HepG2 (cell line): ENCODE data around the gene DLL3. TPM values are rescaled to one million over a fixed set of nuclear protein-coding genes. Genes with fewer than 3 reads are reported as not detected.
A peak's percentile ranks its signal among the peaks of the same experiment; 100 is the strongest.

ENCODE experiments used
- ATAC-seq: fragments of 200-7000 bp; cut with Tn5 transposase; 3 replicates; pipeline ENCODE4 v1.9.1; 2020; ENCODE audit warnings: mild to moderate bottlenecking, moderate library complexity
- BruUV-seq: library from RNA; stranded (reverse); fragments of 400-500 nt; replicated peaks from 2 replicates; lab custom pipeline; 2021; lab: Mats Ljungman, UMichigan
- CTCF ChIA-PET: fragments of 300-600 bp; formaldehyde crosslinking; extraction: SDS; loops from one replicate; lab custom pipeline; 2021; ENCODE audit warnings: low total read pairs, inconsistent platforms, low intra/inter-chr PET ratio; lab: Yijun Ruan, JAX
- POLR2A ChIA-PET: fragments of 350-600 bp; sonication (Branson Sonifier 250); formaldehyde crosslinking; loops from one replicate; lab custom pipeline; 2020; ENCODE audit warnings: antibody characterized with exemption, inconsistent platforms; lab: Yijun Ruan, JAX
- DNase-seq: peaks from one replicate; pipeline ENCODE4 v3.0.0-alpha.2; 2015; ENCODE audit warnings: low spot score
- FAIRE-seq: peaks from 3 replicates; lab custom pipeline; 2011; peaks lifted over from hg19 to GRCh38; lab: Jason Lieb, UNC
- H2AFZ ChIP-seq: one replicate; pipeline ENCODE4 v1.6.1; 2011; ENCODE audit warnings: low read length, inconsistent platforms
- H3K27ac ChIP-seq: fragments of 300-600 bp; 3 replicates; pipeline ENCODE4 v1.8.0; 2011; ENCODE audit warnings: mixed run types, mild to moderate bottlenecking, mixed read lengths, low read length, inconsistent platforms; ENCODE audit not compliant: insufficient read depth; ENCODE audit errors: extremely low read length
- H3K27me3 ChIP-seq, 2 experiments: fragments of 200-600 bp in 1 of 2; 2 replicates in 1 of 2; 3 replicates in 1 of 2; pipeline versions ENCODE4 v1.6.0 to v1.8.0; 2011; ENCODE audit warnings: low read length in 2 of 2, mild to moderate bottlenecking in 2 of 2, moderate library complexity in 2 of 2, inconsistent platforms in 1 of 2; ENCODE audit not compliant: insufficient read depth in 2 of 2, control insufficient read depth in 1 of 2
- H3K36me3 ChIP-seq, 2 experiments: fragments of 200-600 bp in 1 of 2; replicated peaks in 1 of 2; 2 replicates in 1 of 2; 3 replicates in 1 of 2; pipeline versions ENCODE4 v1.5.1 to v1.8.0; 2011; ENCODE audit warnings: low read length in 2 of 2, inconsistent platforms in 1 of 2; ENCODE audit not compliant: insufficient read depth in 2 of 2, control insufficient read depth in 1 of 2
- H3K4me1 ChIP-seq: 2 replicates; pipeline ENCODE4 v1.5.1; 2012; ENCODE audit warnings: low read length, inconsistent platforms; ENCODE audit not compliant: insufficient read depth
- H3K4me2 ChIP-seq: 2 replicates; pipeline ENCODE4 v1.6.0; 2011; ENCODE audit warnings: low read depth, low read length, inconsistent platforms
- H3K4me3 ChIP-seq, 3 experiments: fragments of 200-600 bp in 1 of 3; sonication (generic), shearing (Covaris generic) in 1 of 3; replicated peaks in 1 of 3; 2 replicates each; pipeline ENCODE4 v1.5.1; 2011 to 2016; ENCODE audit warnings: low read length in 3 of 3, inconsistent platforms in 2 of 3, low read depth in 2 of 3, mild to moderate bottlenecking in 2 of 3, control low read depth in 1 of 3, mixed read lengths in 1 of 3; ENCODE audit not compliant: insufficient read depth in 1 of 3
- H3K79me2 ChIP-seq: one replicate; pipeline ENCODE4 v1.6.1; 2011; ENCODE audit warnings: low read length, inconsistent platforms; ENCODE audit not compliant: insufficient read depth
- H3K9ac ChIP-seq: 2 replicates; pipeline ENCODE4 v1.6.0; 2011; ENCODE audit warnings: mild to moderate bottlenecking, low read depth, low read length, inconsistent platforms; ENCODE audit not compliant: insufficient read depth
- H3K9me3 ChIP-seq: 2 replicates; pipeline ENCODE4 v1.5.1; 2012; ENCODE audit warnings: mild to moderate bottlenecking, low read length
- H4K20me1 ChIP-seq: 2 replicates; pipeline ENCODE4 v1.6.0; 2011; ENCODE audit warnings: inconsistent platforms, mild to moderate bottlenecking, low read length, moderate library complexity; ENCODE audit not compliant: insufficient read depth
- ESRRA ChIP-seq: sonication (generic); formaldehyde crosslinking; IDR thresholded peaks from 2 replicates; pipeline ENCODE4 v1.5.1; 2020; ENCODE audit warnings: mild to moderate bottlenecking, low read depth, missing genetic modification reagents
- HOXD1 ChIP-seq: sonication (generic); formaldehyde crosslinking; IDR thresholded peaks from 2 replicates; pipeline ENCODE4 v1.5.0; 2020; ENCODE audit warnings: missing genetic modification reagents
- PHB2 ChIP-seq: fragments of 450-650 bp; IDR thresholded peaks from 2 replicates; pipeline ENCODE4 v1.6.1; 2018; ENCODE audit not compliant: partially characterized antibody
- SOX6 ChIP-seq, 2 experiments: fragments of 450-650 bp in 1 of 2; sonication (generic) in 1 of 2; formaldehyde crosslinking in 1 of 2; IDR thresholded peaks; 2 replicates each; pipeline versions ENCODE4 v1.4.0 to v1.6.1; 2017 to 2020; ENCODE audit warnings: antibody characterized with exemption in 1 of 2, mild to moderate bottlenecking in 1 of 2, missing genetic modification reagents in 1 of 2
- U2AF1 ChIP-seq: fragments of 200-400 bp; formaldehyde crosslinking; optimal IDR thresholded peaks from 2 replicates; pipeline ENCODE3; 2017; ENCODE audit warnings: mild to moderate bottlenecking, low read depth, low read length
- ZNF143 ChIP-seq: sonication (generic); formaldehyde crosslinking; IDR thresholded peaks from 2 replicates; pipeline ENCODE4 v1.4.0; 2020; ENCODE audit warnings: missing genetic modification reagents
- ZNF224 ChIP-seq: sonication (generic); formaldehyde crosslinking; IDR thresholded peaks from 2 replicates; pipeline ENCODE4 v1.5.0; 2020; ENCODE audit warnings: mild to moderate bottlenecking, missing genetic modification reagents
- ZNF234 ChIP-seq: sonication (generic); formaldehyde crosslinking; conservative IDR thresholded peaks from 2 replicates; pipeline ENCODE4 v1.5.1; 2020; ENCODE audit warnings: mild to moderate bottlenecking, missing genetic modification reagents
- ZNF451 ChIP-seq: sonication (generic); formaldehyde crosslinking; IDR thresholded peaks from 2 replicates; pipeline ENCODE4 v1.5.0; 2020; ENCODE audit warnings: mild to moderate bottlenecking, missing genetic modification reagents
- ZNF547 ChIP-seq: sonication (generic); formaldehyde crosslinking; IDR thresholded peaks from 2 replicates; pipeline ENCODE4 v1.5.1; 2020; ENCODE audit warnings: mild to moderate bottlenecking, missing genetic modification reagents
- ZNF605 ChIP-seq: sonication (generic); formaldehyde crosslinking; IDR thresholded peaks from 2 replicates; pipeline ENCODE4 v1.8.0; 2022; ENCODE audit warnings: mild to moderate bottlenecking, missing genetic modification reagents
- ZNF776 ChIP-seq: sonication (generic); formaldehyde crosslinking; IDR thresholded peaks from 2 replicates; pipeline ENCODE4 v1.4.0; 2020; ENCODE audit warnings: mild to moderate bottlenecking, missing genetic modification reagents
- WGBS: methylation state at CpG from one replicate; pipeline ENCODE4 v1.1.6; 2017; ENCODE audit warnings: low lambda C conversion rate; 5-methylcytosine and 5-hydroxymethylcytosine counted together
- in situ Hi-C: cut with HindIII; loops from 2 replicates; pipeline ENCODE4 v1.10.0; 2017; ENCODE audit warnings: low pct_unique_long_range_greater_than_20kb; ENCODE audit not compliant: extremely low pct_ligation_motif_present
- intact Hi-C: fragments of 100-400 bp; cut with micrococcal nuclease; formaldehyde crosslinking; loops from one replicate; pipeline ENCODE4 v1.10.0; 2022; ENCODE audit not compliant: unreplicated experiment
- polyA plus RNA-seq, 8 experiments: library from polyadenylated mRNA; depleted of rRNA in 3 of 8; stranded (reverse) in 7 of 8; unstranded in 1 of 8; fragments of >200 nt; fragmentation: Illumina TruSeq in 4 of 8; extraction: Trizol in 4 of 8; gene quantifications; 2 replicates each; pipeline versions ENCODE4 v1.2.1 to v1.2.3, GENCODE V29; 2011 to 2016; ENCODE audit warnings: low read depth in 4 of 8, missing spikeins in 1 of 8, mixed read lengths in 1 of 8; ENCODE audit not compliant: insufficient read depth in 1 of 8
- total RNA-seq, 5 experiments: library from RNA; depleted of rRNA; stranded (reverse); fragments of >200 nt; fragmentation: Illumina TruSeq; extraction: Trizol; gene quantifications; 2 replicates each; pipeline ENCODE4 v1.2.3, GENCODE V29; 2016; ENCODE audit warnings: low read depth in 1 of 5
- TF ChIP-seq, protein P1 (sequence below): sonication (generic); formaldehyde crosslinking; IDR thresholded peaks from 2 replicates; pipeline ENCODE4 v1.4.0; 2020; ENCODE audit warnings: missing genetic modification reagents, low read depth, mild to moderate bottlenecking, borderline replicate concordance
- TF ChIP-seq, protein P2 (sequence below): sonication (generic); formaldehyde crosslinking; IDR thresholded peaks from 2 replicates; pipeline ENCODE4 v1.4.0; 2020; ENCODE audit warnings: low read depth, mild to moderate bottlenecking, missing genetic modification reagents
- TF ChIP-seq, protein P3 (sequence below): sonication (generic); formaldehyde crosslinking; IDR thresholded peaks from 2 replicates; pipeline ENCODE4 v1.5.1; 2020; ENCODE audit warnings: missing genetic modification reagents, mild to moderate bottlenecking, borderline replicate concordance
- TF ChIP-seq, protein P4 (sequence below): fragments of 450-650 bp; IDR thresholded peaks from 2 replicates; pipeline ENCODE4 v1.6.1; 2017

Gene DLL3
- total and polyA plus RNA-seq, 2 of the 13 experiments (the other 11 are each of a cell fraction or from before 2014, with no cell fraction given), result 0.35 to 0.55 TPM

DNA sequence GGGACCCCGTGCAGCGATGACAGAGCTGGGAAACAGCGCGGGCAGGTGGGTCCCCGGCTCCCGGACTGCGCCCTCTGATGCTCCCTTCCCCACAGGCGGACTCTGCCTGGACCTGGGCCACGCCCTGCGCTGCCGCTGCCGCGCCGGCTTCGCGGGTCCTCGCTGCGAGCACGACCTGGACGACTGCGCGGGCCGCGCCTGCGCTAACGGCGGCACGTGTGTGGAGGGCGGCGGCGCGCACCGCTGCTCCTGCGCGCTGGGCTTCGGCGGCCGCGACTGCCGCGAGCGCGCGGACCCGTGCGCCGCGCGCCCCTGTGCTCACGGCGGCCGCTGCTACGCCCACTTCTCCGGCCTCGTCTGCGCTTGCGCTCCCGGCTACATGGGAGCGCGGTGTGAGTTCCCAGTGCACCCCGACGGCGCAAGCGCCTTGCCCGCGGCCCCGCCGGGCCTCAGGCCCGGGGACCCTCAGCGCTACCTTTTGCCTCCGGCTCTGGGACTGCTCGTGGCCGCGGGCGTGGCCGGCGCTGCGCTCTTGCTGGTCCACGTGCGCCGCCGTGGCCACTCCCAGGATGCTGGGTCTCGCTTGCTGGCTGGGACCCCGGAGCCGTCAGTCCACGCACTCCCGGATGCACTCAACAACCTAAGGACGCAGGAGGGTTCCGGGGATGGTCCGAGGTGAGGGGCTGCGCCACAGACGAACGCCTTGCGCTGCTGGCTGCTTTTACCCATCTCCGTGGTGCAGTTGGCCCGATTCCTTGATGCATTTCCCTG is 8.4 kb downstream of the DLL3 start:
- H2AFZ ChIP-seq, result no peak overlapping the region
- H4K20me1 ChIP-seq, result no peaks in the 10 kb centered on the region
- H3K79me2 ChIP-seq, result no peaks in the 10 kb centered on the region
- ChIA-PET CTCF (no interaction called here), POLR2A (interaction anchor here (1.6 kb wide), 1 partner anchor 62 kb away, joined by 3 read pairs; the partner anchor contains the start of gene SUPT5H)
- peak overlapping the region in 2 of 3 experiments; percentile 56 to 68; a peak in 4 of 6 replicates for H3K4me3 ChIP-seq
- peaks cover 26% of the 10 kb centered on the region for H3K4me1 ChIP-seq
- 30% methylated on average over 25 of the region's 96 CpGs for WGBS
- H3K9ac ChIP-seq, result no peak overlapping the region
- FAIRE-seq (no peak), ATAC-seq (peak; percentile 71), DNase-seq (peak; percentile 60)
- in situ Hi-C loops, result no loop called here
- intact Hi-C loops, result no loop called here
- BruUV-seq, result no TSS peak
- H3K27me3 ChIP-seq, result peaks cover 16 to 53% of the 10 kb centered on the region in 2 experiments
- H3K36me3 ChIP-seq, result no peaks in the 10 kb centered on the region
- H3K9me3 ChIP-seq, result no peaks in the 10 kb centered on the region
- H3K4me2 ChIP-seq, result peak overlapping the region; percentile 70
- H3K27ac ChIP-seq, result no peak overlapping the region
- TF ChIP-seq PHB2 (no peak), ZNF605 (peak; percentile 61; the same call in 1 of the 2 replicates), ESRRA (CRISPR knock-in tag) (peak; percentile 52), ZNF234 (CRISPR knock-in tag) (peak; percentile 89), ZNF776 (peak; percentile 77; the same call in 1 of the 2 replicates), ZNF547 (CRISPR knock-in tag) (peak; percentile 95), ZNF224 (peak; percentile 64; the same call in 1 of the 2 replicates), U2AF1 (no peak), ZNF143 (CRISPR knock-in tag) (peak; percentile 62), HOXD1 (0 out of 2 replicates have a peak, but pooled peaks have one; percentile 74), ZNF451 (peak; percentile 95), SOX6 (IDR thresholded peaks at IDR 0.05) (no peak), SOX6 (CRISPR knock-in tag; IDR thresholded peaks at IDR 0.05) (no peak)
- TF ChIP-seq, protein P1, sequence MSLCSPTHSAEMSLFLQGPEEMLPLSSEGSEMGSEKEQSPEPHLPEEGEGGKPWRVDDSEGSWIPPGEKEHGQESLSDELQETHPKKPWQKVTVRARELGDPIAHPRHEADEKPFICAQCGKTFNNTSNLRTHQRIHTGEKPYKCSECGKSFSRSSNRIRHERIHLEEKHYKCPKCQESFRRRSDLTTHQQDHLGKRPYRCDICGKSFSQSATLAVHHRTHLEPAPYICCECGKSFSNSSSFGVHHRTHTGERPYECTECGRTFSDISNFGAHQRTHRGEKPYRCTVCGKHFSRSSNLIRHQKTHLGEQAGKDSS (CRISPR knock-in tag), result no peak; the same call in 1 of the 2 replicates
- TF ChIP-seq, protein P2, sequence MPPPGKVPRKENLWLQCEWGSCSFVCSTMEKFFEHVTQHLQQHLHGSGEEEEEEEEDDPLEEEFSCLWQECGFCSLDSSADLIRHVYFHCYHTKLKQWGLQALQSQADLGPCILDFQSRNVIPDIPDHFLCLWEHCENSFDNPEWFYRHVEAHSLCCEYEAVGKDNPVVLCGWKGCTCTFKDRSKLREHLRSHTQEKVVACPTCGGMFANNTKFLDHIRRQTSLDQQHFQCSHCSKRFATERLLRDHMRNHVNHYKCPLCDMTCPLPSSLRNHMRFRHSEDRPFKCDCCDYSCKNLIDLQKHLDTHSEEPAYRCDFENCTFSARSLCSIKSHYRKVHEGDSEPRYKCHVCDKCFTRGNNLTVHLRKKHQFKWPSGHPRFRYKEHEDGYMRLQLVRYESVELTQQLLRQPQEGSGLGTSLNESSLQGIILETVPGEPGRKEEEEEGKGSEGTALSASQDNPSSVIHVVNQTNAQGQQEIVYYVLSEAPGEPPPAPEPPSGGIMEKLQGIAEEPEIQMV, result peak; percentile 84; the same call in 1 of the 2 replicates
- TF ChIP-seq, protein P3, sequence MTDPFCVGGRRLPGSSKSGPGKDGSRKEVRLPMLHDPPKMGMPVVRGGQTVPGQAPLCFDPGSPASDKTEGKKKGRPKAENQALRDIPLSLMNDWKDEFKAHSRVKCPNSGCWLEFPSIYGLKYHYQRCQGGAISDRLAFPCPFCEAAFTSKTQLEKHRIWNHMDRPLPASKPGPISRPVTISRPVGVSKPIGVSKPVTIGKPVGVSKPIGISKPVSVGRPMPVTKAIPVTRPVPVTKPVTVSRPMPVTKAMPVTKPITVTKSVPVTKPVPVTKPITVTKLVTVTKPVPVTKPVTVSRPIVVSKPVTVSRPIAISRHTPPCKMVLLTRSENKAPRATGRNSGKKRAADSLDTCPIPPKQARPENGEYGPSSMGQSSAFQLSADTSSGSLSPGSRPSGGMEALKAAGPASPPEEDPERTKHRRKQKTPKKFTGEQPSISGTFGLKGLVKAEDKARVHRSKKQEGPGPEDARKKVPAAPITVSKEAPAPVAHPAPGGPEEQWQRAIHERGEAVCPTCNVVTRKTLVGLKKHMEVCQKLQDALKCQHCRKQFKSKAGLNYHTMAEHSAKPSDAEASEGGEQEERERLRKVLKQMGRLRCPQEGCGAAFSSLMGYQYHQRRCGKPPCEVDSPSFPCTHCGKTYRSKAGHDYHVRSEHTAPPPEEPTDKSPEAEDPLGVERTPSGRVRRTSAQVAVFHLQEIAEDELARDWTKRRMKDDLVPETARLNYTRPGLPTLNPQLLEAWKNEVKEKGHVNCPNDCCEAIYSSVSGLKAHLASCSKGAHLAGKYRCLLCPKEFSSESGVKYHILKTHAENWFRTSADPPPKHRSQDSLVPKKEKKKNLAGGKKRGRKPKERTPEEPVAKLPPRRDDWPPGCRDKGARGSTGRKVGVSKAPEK (CRISPR knock-in tag), result no peak
- TF ChIP-seq, protein P4, sequence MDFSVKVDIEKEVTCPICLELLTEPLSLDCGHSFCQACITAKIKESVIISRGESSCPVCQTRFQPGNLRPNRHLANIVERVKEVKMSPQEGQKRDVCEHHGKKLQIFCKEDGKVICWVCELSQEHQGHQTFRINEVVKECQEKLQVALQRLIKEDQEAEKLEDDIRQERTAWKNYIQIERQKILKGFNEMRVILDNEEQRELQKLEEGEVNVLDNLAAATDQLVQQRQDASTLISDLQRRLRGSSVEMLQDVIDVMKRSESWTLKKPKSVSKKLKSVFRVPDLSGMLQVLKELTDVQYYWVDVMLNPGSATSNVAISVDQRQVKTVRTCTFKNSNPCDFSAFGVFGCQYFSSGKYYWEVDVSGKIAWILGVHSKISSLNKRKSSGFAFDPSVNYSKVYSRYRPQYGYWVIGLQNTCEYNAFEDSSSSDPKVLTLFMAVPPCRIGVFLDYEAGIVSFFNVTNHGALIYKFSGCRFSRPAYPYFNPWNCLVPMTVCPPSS, result no peak
